Keratinocyte (primary cell): ENCODE measurements around the gene STX18. TPM values are rescaled to one million over a fixed set of nuclear protein-coding genes. Genes with fewer than 3 reads are reported as not detected.
A peak's percentile ranks its signal among the peaks of the same experiment; 100 is the strongest.

ENCODE experiments used
- DNase-seq: peaks from one replicate; pipeline ENCODE4 v3.0.0-alpha.2; 2011; ENCODE audit warnings: low read depth, missing footprints, low spot score
- FAIRE-seq: peaks from 2 replicates; lab custom pipeline; 2011; peaks lifted over from hg19 to GRCh38; lab: Jason Lieb, UNC
- H2AFZ ChIP-seq: 2 replicates; pipeline ENCODE4 v1.6.0; 2012; ENCODE audit warnings: low read length, control low read depth, inconsistent platforms; ENCODE audit not compliant: control insufficient read depth
- H3K27ac ChIP-seq: 2 replicates; pipeline ENCODE4 v1.5.1; 2011; ENCODE audit warnings: low read length; ENCODE audit not compliant: control insufficient read depth, insufficient read depth
- H3K27me3 ChIP-seq: 3 replicates; pipeline ENCODE4 v1.6.0; 2011; ENCODE audit warnings: low read length; ENCODE audit not compliant: control insufficient read depth, insufficient read depth; ENCODE audit errors: extremely low read depth
- H3K36me3 ChIP-seq, 2 experiments: 2 replicates in 1 of 2; 3 replicates in 1 of 2; pipeline ENCODE4 v1.5.1; 2011; ENCODE audit warnings: low read length in 2 of 2, mild to moderate bottlenecking in 1 of 2; ENCODE audit not compliant: control insufficient read depth in 2 of 2, insufficient read depth in 2 of 2; ENCODE audit errors: extremely low read depth in 1 of 2
- H3K4me1 ChIP-seq: 3 replicates; pipeline ENCODE4 v1.5.1; 2011; ENCODE audit warnings: low read length; ENCODE audit not compliant: control insufficient read depth, insufficient read depth; ENCODE audit errors: extremely low read depth
- H3K4me2 ChIP-seq: 3 replicates; pipeline ENCODE4 v1.6.0; 2011; ENCODE audit warnings: low read depth, low read length; ENCODE audit not compliant: control insufficient read depth, insufficient read depth; ENCODE audit errors: extremely low read depth
- H3K4me3 ChIP-seq, 3 experiments: fragments of 200-600 bp in 1 of 3; sonication (generic) in 1 of 3; 2 replicates in 2 of 3; 3 replicates in 1 of 3; pipeline ENCODE4 v1.5.1; 2011 to 2016; ENCODE audit warnings: low read length in 3 of 3, mild to moderate bottlenecking in 3 of 3, control low read depth in 2 of 3, inconsistent platforms in 1 of 3, low read depth in 1 of 3, mixed read lengths in 1 of 3, mixed run types in 1 of 3, moderate library complexity in 1 of 3; ENCODE audit not compliant: control insufficient read depth in 2 of 3, insufficient read depth in 2 of 3; ENCODE audit errors: extremely low read depth in 1 of 3
- H3K79me2 ChIP-seq: 2 replicates; pipeline ENCODE4 v1.6.0; 2012; ENCODE audit warnings: low read length; ENCODE audit not compliant: control insufficient read depth, insufficient read depth
- H3K9ac ChIP-seq: 3 replicates; pipeline ENCODE4 v1.6.0; 2011; ENCODE audit warnings: low read length; ENCODE audit not compliant: control insufficient read depth, insufficient read depth; ENCODE audit errors: extremely low read depth
- H3K9me1 ChIP-seq: 3 replicates; pipeline ENCODE4 v1.6.0; 2011; ENCODE audit warnings: low read length; ENCODE audit not compliant: control insufficient read depth, insufficient read depth; ENCODE audit errors: extremely low read depth
- H3K9me3 ChIP-seq: 2 replicates; pipeline ENCODE4 v1.5.1; 2012; ENCODE audit warnings: low read depth, low read length; ENCODE audit not compliant: control insufficient read depth
- H4K20me1 ChIP-seq: 3 replicates; pipeline ENCODE4 v1.6.0; 2011; ENCODE audit warnings: low read length; ENCODE audit not compliant: control insufficient read depth, insufficient read depth; ENCODE audit errors: extremely low read depth
- CTCF ChIP-seq, 3 experiments: IDR thresholded peaks in 1 of 3; conservative IDR thresholded peaks in 1 of 3; optimal IDR thresholded peaks in 1 of 3; 2 replicates in 2 of 3; 3 replicates in 1 of 3; pipeline versions ENCODE3 to v1.5.1; 2011; ENCODE audit warnings: low read length in 3 of 3, mild to moderate bottlenecking in 3 of 3, moderate library complexity in 2 of 3, control low read depth in 1 of 3, inconsistent platforms in 1 of 3; ENCODE audit not compliant: insufficient read depth in 2 of 3; ENCODE audit errors: extremely low read depth in 1 of 3
- EZH2 ChIP-seq: IDR thresholded peaks from one replicate; pipeline ENCODE4 v1.6.1; 2012; ENCODE audit warnings: inconsistent platforms, mild to moderate bottlenecking, low read length, moderate library complexity
- dilution Hi-C: fragments of 300-500 bp; cut with MboI; formaldehyde crosslinking; loops from one replicate; pipeline ENCODE4 v1.7.0; 2020; ENCODE audit warnings: low sequenced_read_pairs; ENCODE audit not compliant: extremely low pct_ligation_motif_present
- polyA plus RNA-seq, 5 experiments: library from polyadenylated mRNA; depleted of rRNA in 3 of 5; stranded (reverse) in 3 of 5; stranded (forward) in 1 of 5; unstranded in 1 of 5; fragments of >200 nt; gene quantifications; 1 replicate in 1 of 5; 2 replicates in 3 of 5; 3 replicates in 1 of 5; pipeline versions ENCODE4 v1.2.1 to v1.2.3, GENCODE V29; 2011 to 2012; ENCODE audit warnings: missing spikeins in 2 of 5, low read depth in 1 of 5, low replicate concordance in 1 of 5

The STX18 gene
- polyA plus RNA-seq, 1 donor (not counting 4 experiments of a cell fraction or from before 2014, with no cell fraction given) = 21.6 TPM

- Histone ChIP-seq H3K27me3 (no peaks in the 10 kb centered on the region), H3K4me1 (no peaks in the 10 kb centered on the region), H3K9me3 (no peaks in the 10 kb centered on the region), H3K79me2 (no peaks in the 10 kb centered on the region), H4K20me1 (no peaks in the 10 kb centered on the region), H3K4me3 (no peak overlapping the region), H3K4me2 (no peak overlapping the region), H3K9me1 (no peaks in the 10 kb centered on the region), H2AFZ (no peak overlapping the region), H3K36me3 (no peaks in the 10 kb centered on the region), H3K9ac (no peak overlapping the region), H3K27ac (no peak overlapping the region)
- FAIRE-seq (no peak), DNase-seq (no peak)
- dilution Hi-C loops = no loop called here
- TF ChIP-seq EZH2 (no peak), CTCF (optimal IDR thresholded peaks at IDR 0.05 in 1 of 3, IDR thresholded peaks at IDR 0.05 in 1 of 3, conservative IDR thresholded peaks at IDR 0.05 in 1 of 3; ENCODE audit: extremely low read depth in 1 of 3, insufficient read depth in 2 of 3, low read length in 3 of 3) (no peak)
Observed at GRCh38 chr4:4577359-4577875, 35.6 kb upstream of the STX18 start.

GRCh38 chr4:4575284-4576211, 33.7 kb upstream of the STX18 start:
- Histone ChIP-seq H3K27ac (no peak overlapping the region), H3K79me2 (no peaks in the 10 kb centered on the region), H3K36me3 (no peaks in the 10 kb centered on the region), H3K27me3 (no peaks in the 10 kb centered on the region), H3K4me3 (peak overlapping the region; percentile 35 to 64 (median 59)), H3K9ac (peak overlapping the region; percentile 55), H3K4me2 (peak overlapping the region; percentile 76), H3K9me1 (no peaks in the 10 kb centered on the region), H2AFZ (peak overlapping the region; percentile 73), H3K4me1 (no peaks in the 10 kb centered on the region), H3K9me3 (no peaks in the 10 kb centered on the region), H4K20me1 (no peaks in the 10 kb centered on the region)
- TF ChIP-seq CTCF (optimal IDR thresholded peaks at IDR 0.05 in 1 of 3, IDR thresholded peaks at IDR 0.05 in 1 of 3, conservative IDR thresholded peaks at IDR 0.05 in 1 of 3; ENCODE audit: extremely low read depth in 1 of 3, insufficient read depth in 2 of 3, low read length in 3 of 3) (peak in 2 of 3 experiments; percentile 2 to 14), EZH2 (no peak)
- peak; percentile 76 for FAIRE-seq
- dilution Hi-C loops = no loop called here
- DNase-seq = no peak
